SK-N-SH treated with all-trans-retinoic acid at 6 μM for 48 hours (cell line): ENCODE measurements around the gene CEMIP2.

Experiments used
- ATAC-seq: fragments of 200-7000 bp; cut with Tn5 transposase; 3 replicates; pipeline ENCODE4 v1.9.1; 2020; ENCODE audit warnings: mild to moderate bottlenecking, moderate library complexity
- ARNTL ChIP-seq: fragments of 450-650 bp; formaldehyde crosslinking; IDR thresholded peaks from 2 replicates; pipeline ENCODE4 v1.5.0; 2020; ENCODE audit warnings: low read depth, mild to moderate bottlenecking, moderate library complexity, borderline replicate concordance
- CREB5 ChIP-seq: fragments of 250-450 bp; sonication (Bioruptor Pico); IDR thresholded peaks from 2 replicates; pipeline ENCODE4 v1.5.1; 2020; ENCODE audit warnings: low read depth, mild to moderate bottlenecking, moderate library complexity
- CSDC2 ChIP-seq: fragments of 250-450 bp; sonication (Bioruptor Pico); IDR thresholded peaks from 2 replicates; pipeline ENCODE4 v1.5.0; 2020; ENCODE audit warnings: mild to moderate bottlenecking, moderate library complexity
- CSRNP3 ChIP-seq: fragments of 250-450 bp; sonication (Bioruptor Pico); IDR thresholded peaks from 2 replicates; pipeline ENCODE4 v1.5.1; 2021; ENCODE audit warnings: mild to moderate bottlenecking, moderate library complexity
- ESRRG ChIP-seq: fragments of 250-450 bp; sonication (Bioruptor Pico); IDR thresholded peaks from 2 replicates; pipeline ENCODE4 v1.6.1; 2021; ENCODE audit warnings: mild to moderate bottlenecking
- GLIS3 ChIP-seq: fragments of 250-450 bp; sonication (Bioruptor Pico); IDR thresholded peaks from 2 replicates; pipeline ENCODE4 v1.5.0; 2020; ENCODE audit warnings: mild to moderate bottlenecking, moderate library complexity
- ISL1 ChIP-seq: fragments of 250-450 bp; sonication (Bioruptor Pico); IDR thresholded peaks from 2 replicates; pipeline ENCODE4 v2.1.2; 2022; ENCODE audit warnings: mild to moderate bottlenecking, moderate library complexity
- OSR1 ChIP-seq: fragments of 250-450 bp; sonication (Bioruptor Pico); IDR thresholded peaks from 2 replicates; pipeline ENCODE4 v1.8.0; 2022; ENCODE audit warnings: moderate library complexity, mild to moderate bottlenecking, inconsistent platforms
- PATZ1 ChIP-seq: fragments of 250-450 bp; sonication (Bioruptor Pico); IDR thresholded peaks from 2 replicates; pipeline ENCODE4 v1.8.0; 2020; ENCODE audit warnings: mild to moderate bottlenecking, moderate library complexity, borderline replicate concordance
- POU6F1 ChIP-seq: fragments of 250-450 bp; sonication (Bioruptor Pico); IDR thresholded peaks from 2 replicates; pipeline ENCODE4 v1.8.0; 2021; ENCODE audit warnings: low read depth, mild to moderate bottlenecking, moderate library complexity, borderline replicate concordance
- PPARA ChIP-seq: fragments of 250-450 bp; sonication (Bioruptor Pico); IDR thresholded peaks from 2 replicates; pipeline ENCODE4 v1.5.0; 2020; ENCODE audit warnings: mild to moderate bottlenecking, borderline replicate concordance
- RARB ChIP-seq: fragments of 250-450 bp; sonication (Bioruptor Pico); IDR thresholded peaks from 2 replicates; pipeline ENCODE4 v1.8.0; 2021; ENCODE audit warnings: mild to moderate bottlenecking, moderate library complexity
- SNAI2 ChIP-seq: fragments of 250-450 bp; sonication (Bioruptor Pico); IDR thresholded peaks from 2 replicates; pipeline ENCODE4 v1.5.0; 2020; ENCODE audit warnings: mild to moderate bottlenecking, moderate library complexity
- TCF4 ChIP-seq: fragments of 250-450 bp; sonication (Bioruptor Pico); IDR thresholded peaks from 2 replicates; pipeline ENCODE4 v1.8.0; 2021; ENCODE audit warnings: mild to moderate bottlenecking, moderate library complexity, borderline replicate concordance
- TOX ChIP-seq: fragments of 250-450 bp; sonication (Bioruptor Pico); IDR thresholded peaks from 2 replicates; pipeline ENCODE4 v1.8.0; 2021; ENCODE audit warnings: mild to moderate bottlenecking, moderate library complexity, borderline replicate concordance
- TSHZ2 ChIP-seq: fragments of 250-450 bp; sonication (Bioruptor Pico); IDR thresholded peaks from 2 replicates; pipeline ENCODE4 v1.5.0; 2020; ENCODE audit warnings: mild to moderate bottlenecking, moderate library complexity
- ZC3H10 ChIP-seq: fragments of 250-450 bp; sonication (Bioruptor Pico); IDR thresholded peaks from 2 replicates; pipeline ENCODE4 v1.5.1; 2021; ENCODE audit warnings: mild to moderate bottlenecking, moderate library complexity
- ZFP3 ChIP-seq: fragments of 250-450 bp; sonication (Bioruptor Pico); IDR thresholded peaks from 2 replicates; pipeline ENCODE4 v1.5.0; 2020; ENCODE audit warnings: mild to moderate bottlenecking, moderate library complexity
- ZFP30 ChIP-seq: fragments of 450-650 bp; formaldehyde crosslinking; IDR thresholded peaks from 2 replicates; pipeline ENCODE4 v1.5.0; 2022; ENCODE audit warnings: mild to moderate bottlenecking, moderate library complexity
- ZNF565 ChIP-seq: fragments of 450-650 bp; formaldehyde crosslinking; conservative IDR thresholded peaks from 2 replicates; pipeline ENCODE4 v1.5.0; 2020; ENCODE audit warnings: low read depth, mild to moderate bottlenecking, moderate library complexity
- ZNF70 ChIP-seq: fragments of 450-650 bp; formaldehyde crosslinking; IDR thresholded peaks from 2 replicates; pipeline ENCODE4 v1.5.0; 2020; ENCODE audit warnings: mild to moderate bottlenecking, moderate library complexity
- ZNF8 ChIP-seq: fragments of 450-650 bp; formaldehyde crosslinking; IDR thresholded peaks from 2 replicates; pipeline ENCODE4 v1.5.0; 2020; ENCODE audit warnings: mild to moderate bottlenecking, moderate library complexity

Gene CEMIP2

GRCh38 chr9:71737455-71737854 is 30.9 kb downstream of the CEMIP2 start:
- peak; percentile 54; the same call in 2 of the 3 replicates for ATAC-seq

GRCh38 chr9:71736236-71736635 is 32.1 kb downstream of the CEMIP2 start:
- ATAC-seq, result no peak

More at GRCh38 chr9:71737455-71737854, 30.9 kb downstream of the CEMIP2 start:
- TF ChIP-seq ZFP3 (CRISPR knock-in tag) (no peak), ESRRG (CRISPR knock-in tag) (no peak), CSDC2 (no peak), ZNF70 (CRISPR knock-in tag) (no peak), RARB (CRISPR knock-in tag) (no peak), OSR1 (no peak), ZFP30 (CRISPR knock-in tag) (no peak), TOX (CRISPR knock-in tag) (no peak), ISL1 (CRISPR knock-in tag) (no peak), TCF4 (CRISPR knock-in tag) (no peak), GLIS3 (CRISPR knock-in tag) (no peak), ZC3H10 (no peak), PPARA (CRISPR knock-in tag) (no peak), PATZ1 (CRISPR knock-in tag) (no peak), ZNF565 (CRISPR knock-in tag) (no peak)

More at GRCh38 chr9:71736236-71736635, 32.1 kb downstream of the CEMIP2 start:
- TF ChIP-seq ARNTL (CRISPR knock-in tag), result no peak
- TF ChIP-seq ZNF8 (CRISPR knock-in tag), result no peak
- no peak for TF ChIP-seq ZFP30 (CRISPR knock-in tag)
- TF ChIP-seq ISL1 (CRISPR knock-in tag), result no peak
- TF ChIP-seq TCF4 (CRISPR knock-in tag), result no peak
- no peak for TF ChIP-seq GLIS3 (CRISPR knock-in tag)
- no peak for TF ChIP-seq SNAI2
- TF ChIP-seq PPARA (CRISPR knock-in tag), result no peak
- no peak for TF ChIP-seq PATZ1 (CRISPR knock-in tag)
- no peak for TF ChIP-seq CREB5 (CRISPR knock-in tag)
- no peak for TF ChIP-seq ZFP3 (CRISPR knock-in tag)
- TF ChIP-seq ZC3H10, result no peak
- no peak for TF ChIP-seq CSRNP3 (CRISPR knock-in tag)
- no peak for TF ChIP-seq TOX (CRISPR knock-in tag)
- TF ChIP-seq POU6F1 (CRISPR knock-in tag), result no peak
- no peak for TF ChIP-seq CSDC2
- no peak for TF ChIP-seq RARB (CRISPR knock-in tag)
- TF ChIP-seq ZNF70 (CRISPR knock-in tag), result no peak
- TF ChIP-seq TSHZ2, result no peak
- TF ChIP-seq OSR1, result no peak
- TF ChIP-seq, all 23 proteins: peak for 0
